Chondrocyte (in vitro differentiated cells): Measurements from ENCODE around the gene MICAL3. TPM values are rescaled to one million over a fixed set of nuclear protein-coding genes. Genes with fewer than 3 reads are reported as not detected.

Source experiments
- DNase-seq: peaks from one replicate; pipeline ENCODE4 v3.0.0; 2021; ENCODE audit warnings: mixed read lengths, low spot score
- H3K27ac Mint-ChIP-seq: one replicate; pipeline ENCODE4 v1.8.0; 2021; ENCODE audit warnings: mild to moderate bottlenecking, moderate library complexity, mixed read lengths; ENCODE audit not compliant: unreplicated experiment
- H3K27me3 Mint-ChIP-seq: 2 replicates; pipeline ENCODE4 v1.8.0; 2021; ENCODE audit warnings: low read depth, mixed read lengths
- H3K36me3 Mint-ChIP-seq: 2 replicates; pipeline ENCODE4 v1.8.0; 2021; ENCODE audit warnings: low read depth, mixed read lengths
- H3K4me1 Mint-ChIP-seq: 2 replicates; pipeline ENCODE4 v1.8.0; 2021; ENCODE audit warnings: low read depth, mild to moderate bottlenecking, mixed read lengths
- H3K4me3 Mint-ChIP-seq: one replicate; pipeline ENCODE4 v1.8.0; 2021; ENCODE audit warnings: mild to moderate bottlenecking, moderate library complexity, mixed read lengths; ENCODE audit not compliant: unreplicated experiment
- H3K9me3 Mint-ChIP-seq: 2 replicates; pipeline ENCODE4 v1.8.0; 2021; ENCODE audit warnings: low read depth, mixed read lengths
- total RNA-seq: library from RNA; stranded (reverse); gene quantifications from 3 replicates; pipeline ENCODE4 v1.2.1, GENCODE V29; 2021
- TF ChIP-seq, protein P1 (sequence below): fragments of 200-600 bp; sonication (generic); IDR thresholded peaks from 2 replicates; pipeline ENCODE4 v1.5.0; 2021; ENCODE audit warnings: antibody characterized with exemption, mild to moderate bottlenecking, moderate library complexity

Gene MICAL3
- total RNA-seq, 1 donor from 2014 or later: 68.2 TPM

DNA sequence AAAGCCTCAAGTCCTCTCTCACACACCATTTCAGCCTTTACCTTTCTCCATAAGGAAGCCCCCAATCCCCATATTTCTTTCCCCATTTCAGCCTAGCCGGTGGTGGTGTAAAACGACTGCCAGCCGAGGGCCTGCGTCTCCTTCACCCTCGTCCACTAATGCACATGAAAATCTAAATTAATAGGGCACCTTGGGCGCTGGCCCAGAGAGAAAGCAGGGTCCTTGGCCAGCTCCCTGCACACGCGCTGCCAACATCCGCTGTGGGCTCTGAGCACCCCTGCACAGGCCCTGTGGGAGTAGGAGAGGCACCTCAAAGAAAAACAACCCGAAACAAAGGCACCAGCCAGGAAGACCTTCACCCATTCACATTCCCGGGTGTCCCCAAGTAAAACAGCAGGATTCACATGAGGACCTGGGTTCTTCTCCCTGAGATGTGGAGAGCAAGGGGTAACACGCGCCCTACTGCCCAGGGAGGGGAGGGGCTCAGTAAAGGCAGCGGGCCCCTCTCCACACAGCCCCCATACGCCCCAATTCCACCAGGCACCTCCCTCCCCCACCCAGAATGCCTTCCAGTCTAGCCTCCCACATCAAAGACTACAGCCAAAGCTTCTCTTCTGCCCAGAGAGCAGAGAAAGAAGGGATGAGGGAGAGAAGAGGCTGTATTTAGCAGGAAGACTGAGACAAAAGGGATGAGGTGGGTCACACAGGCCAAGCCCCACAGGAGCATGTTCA, 79.0 kb downstream of the MICAL3 start:
- no peaks in the 10 kb centered on the region for H3K9me3 Mint-ChIP-seq
- H3K27ac Mint-ChIP-seq: peak overlapping the region; percentile 9
- no peaks in the 10 kb centered on the region for H3K27me3 Mint-ChIP-seq
- no peak for DNase-seq
- H3K4me3 Mint-ChIP-seq: no peak overlapping the region
- H3K4me1 Mint-ChIP-seq: peaks cover 56% of the 10 kb centered on the region
- TF ChIP-seq, protein P1, sequence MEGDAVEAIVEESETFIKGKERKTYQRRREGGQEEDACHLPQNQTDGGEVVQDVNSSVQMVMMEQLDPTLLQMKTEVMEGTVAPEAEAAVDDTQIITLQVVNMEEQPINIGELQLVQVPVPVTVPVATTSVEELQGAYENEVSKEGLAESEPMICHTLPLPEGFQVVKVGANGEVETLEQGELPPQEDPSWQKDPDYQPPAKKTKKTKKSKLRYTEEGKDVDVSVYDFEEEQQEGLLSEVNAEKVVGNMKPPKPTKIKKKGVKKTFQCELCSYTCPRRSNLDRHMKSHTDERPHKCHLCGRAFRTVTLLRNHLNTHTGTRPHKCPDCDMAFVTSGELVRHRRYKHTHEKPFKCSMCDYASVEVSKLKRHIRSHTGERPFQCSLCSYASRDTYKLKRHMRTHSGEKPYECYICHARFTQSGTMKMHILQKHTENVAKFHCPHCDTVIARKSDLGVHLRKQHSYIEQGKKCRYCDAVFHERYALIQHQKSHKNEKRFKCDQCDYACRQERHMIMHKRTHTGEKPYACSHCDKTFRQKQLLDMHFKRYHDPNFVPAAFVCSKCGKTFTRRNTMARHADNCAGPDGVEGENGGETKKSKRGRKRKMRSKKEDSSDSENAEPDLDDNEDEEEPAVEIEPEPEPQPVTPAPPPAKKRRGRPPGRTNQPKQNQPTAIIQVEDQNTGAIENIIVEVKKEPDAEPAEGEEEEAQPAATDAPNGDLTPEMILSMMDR: no peak
- H3K36me3 Mint-ChIP-seq: peaks cover 4% of the 10 kb centered on the region

DNA sequence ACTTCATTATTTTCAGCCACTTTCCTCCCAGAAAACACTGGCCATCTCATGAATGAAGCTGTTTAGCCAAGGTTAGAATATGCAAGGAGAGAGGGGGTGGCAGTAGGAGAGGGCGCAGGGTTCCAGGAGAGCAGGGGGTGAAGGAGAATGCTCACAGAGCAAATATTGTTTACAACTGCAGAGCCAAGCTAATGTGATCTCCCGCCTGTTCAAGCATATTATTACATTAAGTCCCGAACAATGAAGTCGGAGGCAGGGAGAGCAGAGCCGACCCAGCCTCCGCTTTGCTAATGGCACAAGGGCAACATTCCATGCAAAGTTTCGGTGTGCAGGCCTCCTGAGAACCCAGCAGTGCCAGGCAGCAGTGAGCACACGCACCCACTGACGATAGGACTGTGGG, 80.1 kb downstream of the MICAL3 start:
- H3K27me3 Mint-ChIP-seq: no peaks in the 10 kb centered on the region
- no peaks in the 10 kb centered on the region for H3K9me3 Mint-ChIP-seq
- no peak for DNase-seq
- peaks cover 48% of the 10 kb centered on the region for H3K4me1 Mint-ChIP-seq
- peaks cover 2% of the 10 kb centered on the region for H3K36me3 Mint-ChIP-seq
- TF ChIP-seq, protein P1: no peak
- H3K27ac Mint-ChIP-seq: peak overlapping the region; percentile 70
- no peak overlapping the region for H3K4me3 Mint-ChIP-seq

DNA sequence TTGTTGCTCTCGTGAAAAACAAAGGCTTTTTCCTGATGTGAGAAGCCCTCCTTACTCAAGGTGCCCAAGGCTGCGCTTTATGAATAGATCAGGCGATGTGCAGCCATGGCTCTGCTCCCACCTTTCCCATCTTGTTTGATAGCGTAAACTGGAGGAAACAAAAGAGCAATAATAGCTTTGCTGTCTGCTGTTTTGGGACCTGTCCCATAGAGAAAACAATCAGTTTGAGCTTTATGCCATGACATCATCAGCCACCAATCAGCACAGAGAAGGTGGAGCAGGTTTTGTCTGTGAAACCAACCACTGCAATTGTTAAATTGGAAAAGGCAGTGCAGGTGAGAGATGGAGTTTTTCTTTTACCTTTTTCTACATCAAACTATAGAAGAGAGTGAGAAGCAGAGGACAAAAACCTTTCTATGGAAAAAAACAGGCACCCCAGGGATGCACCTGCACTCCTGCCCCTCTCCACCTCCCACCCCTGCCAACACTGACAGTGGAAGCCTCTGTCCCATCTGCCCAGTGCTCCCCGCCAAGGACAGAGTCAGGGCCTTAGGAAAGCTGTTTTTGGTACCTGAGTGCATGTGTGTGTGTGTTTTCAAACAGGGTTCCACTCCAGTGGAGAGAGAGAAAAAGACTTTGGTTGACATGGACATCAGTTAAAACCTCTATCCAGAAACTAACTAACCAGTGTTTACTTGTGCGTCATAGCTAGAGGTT, 80.7 kb downstream of the MICAL3 start:
- DNase-seq: no peak
- Mint-ChIP-seq H3K9me3 (no peaks in the 10 kb centered on the region), H3K4me3 (no peak overlapping the region), H3K4me1 (peaks cover 51% of the 10 kb centered on the region), H3K27ac (peak overlapping the region; percentile 70), H3K36me3 (peaks cover 2% of the 10 kb centered on the region), H3K27me3 (no peaks in the 10 kb centered on the region)
- TF ChIP-seq, protein P1: no peak

DNA sequence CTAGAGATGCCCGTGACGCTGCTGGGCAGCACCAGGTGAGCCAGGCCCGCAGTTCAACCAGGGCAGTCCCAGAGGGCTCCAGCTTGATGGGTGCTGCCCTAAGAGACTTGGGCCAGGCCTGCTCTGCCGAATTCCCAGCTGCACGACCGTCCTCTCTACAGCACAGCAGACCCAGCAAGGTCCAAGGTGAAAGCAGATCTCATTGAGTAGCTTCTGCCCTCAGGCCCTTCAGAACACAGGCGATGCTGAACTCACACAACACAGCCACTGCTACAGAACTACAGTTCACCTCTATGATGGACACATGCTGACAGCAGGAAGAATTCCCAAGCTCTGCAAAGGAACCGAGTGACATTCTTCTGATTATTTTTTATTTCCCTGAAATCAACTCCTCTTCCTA, 81.6 kb downstream of the MICAL3 start:
- H3K4me3 Mint-ChIP-seq: no peak overlapping the region
- no peaks in the 10 kb centered on the region for H3K9me3 Mint-ChIP-seq
- H3K36me3 Mint-ChIP-seq: peaks cover 2% of the 10 kb centered on the region
- DNase-seq: no peak
- H3K27ac Mint-ChIP-seq: peak overlapping the region; percentile 8
- H3K4me1 Mint-ChIP-seq: peaks cover 53% of the 10 kb centered on the region
- no peaks in the 10 kb centered on the region for H3K27me3 Mint-ChIP-seq
- TF ChIP-seq, protein P1: no peak

DNA sequence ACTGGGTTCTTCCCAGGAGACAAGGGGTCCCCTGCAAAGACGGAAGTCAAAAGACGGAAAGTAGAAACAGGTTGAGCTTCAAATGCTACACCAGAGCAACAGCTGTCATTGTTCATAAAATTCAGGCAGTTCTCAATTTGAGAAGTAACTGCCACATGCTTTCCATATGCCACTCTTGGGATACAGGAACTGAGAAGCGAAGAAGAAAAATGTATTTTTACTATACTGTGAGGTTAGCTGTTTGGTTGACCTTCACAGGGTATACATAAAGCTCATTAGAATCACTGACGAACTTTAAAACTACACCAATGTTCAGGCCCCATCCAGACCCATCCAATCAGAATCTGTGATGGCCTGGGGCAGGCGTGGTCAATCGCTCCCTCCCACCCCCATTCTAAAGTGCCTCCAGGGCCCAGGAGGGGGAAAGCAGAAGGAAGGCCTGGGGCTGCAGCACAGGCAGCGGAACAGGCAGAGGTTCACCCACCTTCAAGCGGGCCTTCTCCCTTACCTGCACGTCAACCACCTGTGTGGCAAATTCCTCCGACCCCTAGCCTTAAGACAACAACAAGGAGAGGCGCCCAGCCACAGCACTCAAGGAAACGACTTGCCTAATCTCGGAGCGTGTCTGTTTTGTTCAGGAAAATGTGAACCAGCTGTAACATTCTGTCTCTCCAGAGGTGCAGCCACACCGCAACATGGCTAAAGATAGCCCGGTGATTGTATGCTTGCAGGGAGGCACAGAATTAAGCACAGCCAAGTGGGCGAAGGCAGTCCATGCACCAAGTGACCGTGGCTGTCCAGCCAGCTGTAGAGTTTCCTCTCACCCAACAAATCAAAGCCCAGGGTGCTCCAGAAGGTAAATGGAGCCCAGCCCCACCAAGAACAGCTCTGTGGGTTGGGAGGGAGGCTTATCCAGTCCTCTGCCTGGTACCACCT, 82.6 kb downstream of the MICAL3 start:
- peaks cover 3% of the 10 kb centered on the region for H3K36me3 Mint-ChIP-seq
- H3K27ac Mint-ChIP-seq: no peak overlapping the region
- TF ChIP-seq, protein P1: no peak
- H3K27me3 Mint-ChIP-seq: no peaks in the 10 kb centered on the region
- H3K4me3 Mint-ChIP-seq: no peak overlapping the region
- no peaks in the 10 kb centered on the region for H3K9me3 Mint-ChIP-seq
- no peak for DNase-seq
- peaks cover 43% of the 10 kb centered on the region for H3K4me1 Mint-ChIP-seq
